Hematopoietic multipotent progenitor cell treated with erythropoietin and hydrocortisone succinate and interleukin-3 and kit ligand, for 15 days (in vitro differentiated cells): Measurements from ENCODE around the gene MBD4.
"Not testable (repeated sequence)": the region's sequence is repeated elsewhere in the genome, so short reads cannot be mapped to it uniquely, and the experiment has no call there.

ENCODE experiments used
- DNase-seq: peaks from one replicate; pipeline ENCODE4 v3.0.0-alpha.2; 2015; ENCODE audit warnings: low spot score

The MBD4 gene

GRCh38 chr3:129409541-129409940, 30.2 kb downstream of the MBD4 start:
- no peak for DNase-seq

GRCh38 chr3:129404610-129405009, 35.1 kb downstream of the MBD4 start:
- DNase-seq = no peak

DNA sequence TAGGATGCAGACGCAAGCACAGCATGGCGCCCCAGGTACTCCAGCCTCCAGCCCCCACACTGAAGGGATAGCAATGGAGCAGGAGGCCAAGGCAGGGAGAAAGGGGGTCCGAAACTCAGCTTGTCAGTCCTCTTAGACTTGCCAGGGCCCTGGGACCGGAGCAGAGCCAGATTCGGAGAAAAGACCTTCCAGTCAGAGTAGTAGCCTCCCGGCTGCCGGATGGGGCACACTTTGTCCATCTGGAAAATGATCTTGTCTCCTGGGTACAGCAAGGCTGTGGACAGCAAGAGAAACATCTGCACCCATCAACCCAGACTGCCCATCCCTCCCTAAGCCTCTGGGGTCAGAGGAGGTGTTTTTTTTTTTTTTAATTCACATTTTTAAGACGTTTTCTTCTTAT, 35.6 kb downstream of the MBD4 start:
- no peak for DNase-seq

GRCh38 chr3:129403450-129403849, 36.3 kb downstream of the MBD4 start:
- DNase-seq = no peak

DNA sequence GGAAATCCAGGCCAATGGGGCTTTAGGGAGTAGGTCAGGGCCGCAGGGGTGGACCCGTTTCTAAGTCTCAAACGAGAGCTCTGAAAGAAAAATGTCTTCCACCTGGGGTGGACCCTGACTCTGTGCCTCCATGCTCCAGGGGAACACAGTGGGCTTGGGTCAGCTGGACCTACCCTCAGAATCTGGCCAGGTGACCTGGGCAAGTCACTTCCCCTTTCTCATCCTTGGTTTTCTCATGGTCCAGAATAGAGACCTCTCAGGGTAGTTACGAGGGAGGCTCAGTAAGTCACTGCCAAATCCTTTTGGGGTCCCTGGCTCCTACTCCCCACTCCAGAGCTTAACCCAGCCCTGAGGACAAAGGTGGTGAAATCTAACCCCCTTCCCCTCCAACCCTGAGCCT, 37.1 kb downstream of the MBD4 start:
- DNase-seq = no peak

DNA sequence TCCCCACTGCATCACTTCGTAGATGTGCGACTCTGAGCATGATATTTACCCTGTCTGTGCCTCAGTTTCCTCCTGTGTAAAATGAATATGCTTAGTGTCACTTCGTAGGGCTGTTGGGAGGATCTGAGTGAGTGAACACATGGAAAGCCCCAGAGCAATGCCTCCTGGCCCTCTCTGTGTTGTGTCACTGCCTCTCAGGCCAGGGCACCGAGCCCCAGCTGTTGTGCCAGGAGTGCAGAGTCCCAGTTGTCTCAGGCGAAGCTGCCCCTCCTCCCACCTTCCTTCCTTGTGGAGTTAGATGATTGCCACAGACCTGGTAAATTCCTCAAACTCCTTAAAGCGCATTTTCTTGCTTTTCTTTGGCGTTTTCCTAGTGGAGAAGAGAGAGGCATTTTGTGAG, 37.5 kb downstream of the MBD4 start:
- DNase-seq = no peak

- no peak for DNase-seq
Observed at GRCh38 chr3:129399895-129400357, 39.8 kb downstream of the MBD4 start.

DNA sequence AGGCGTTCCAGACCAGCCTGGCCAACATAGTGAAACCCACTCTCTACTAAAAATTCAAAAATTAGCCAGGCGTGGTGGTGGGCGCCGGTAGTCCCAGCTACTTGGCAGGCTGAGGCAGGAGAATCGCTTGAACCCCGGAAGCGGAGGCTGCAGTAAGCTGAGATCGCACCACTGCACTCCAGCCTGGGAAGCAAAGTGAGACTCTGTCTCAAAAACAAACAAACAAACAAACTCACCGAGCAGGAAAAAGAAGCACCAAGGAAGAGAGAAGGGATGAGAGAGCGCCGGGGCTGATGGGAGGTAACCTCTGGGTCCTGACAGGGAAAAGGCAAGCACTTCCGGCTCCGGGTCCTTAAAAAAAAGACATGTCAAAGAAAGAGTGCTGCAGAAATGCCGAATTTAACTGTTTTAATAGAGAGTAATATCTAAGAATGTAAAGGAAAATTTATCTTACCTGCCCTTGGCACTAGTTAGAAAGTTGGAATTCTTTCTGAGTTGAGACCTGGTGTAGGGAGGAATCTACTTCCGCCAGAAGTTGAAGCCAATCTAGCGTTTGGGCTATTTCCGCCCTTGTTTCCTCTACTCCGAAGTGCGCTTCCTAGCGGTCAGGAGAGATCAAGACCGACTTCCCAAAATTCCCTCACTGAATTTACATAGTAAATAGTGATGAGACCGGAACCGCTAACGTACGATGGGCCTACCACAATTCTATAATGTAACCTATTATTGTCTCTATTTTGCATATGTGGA, 40.4 kb downstream of the MBD4 start:
- peak; percentile 98 for DNase-seq

DNA sequence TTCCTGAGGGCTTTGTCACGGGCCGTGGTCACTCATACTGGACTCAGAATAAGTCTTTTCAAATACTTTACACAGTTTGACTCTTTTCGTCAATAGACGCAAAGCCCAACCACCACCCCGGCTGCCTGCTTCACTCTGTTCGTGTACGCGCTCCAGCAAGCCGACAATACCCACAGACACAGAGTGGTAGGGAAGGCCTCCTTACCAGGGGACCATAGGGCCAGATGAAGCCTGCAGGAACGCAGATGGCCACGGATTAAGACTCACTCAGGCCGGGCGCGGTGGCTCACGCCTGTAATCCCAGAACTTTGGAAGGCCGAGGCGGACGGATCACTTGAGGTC, 41.0 kb downstream of the MBD4 start:
- DNase-seq = peak; percentile 27

- DNase-seq = not testable (repeated sequence)
Observed at GRCh38 chr3:129393760-129394564, 45.8 kb downstream of the MBD4 start.

- DNase-seq = no peak
Observed at GRCh38 chr3:129393271-129393670, 46.5 kb downstream of the MBD4 start.

DNA sequence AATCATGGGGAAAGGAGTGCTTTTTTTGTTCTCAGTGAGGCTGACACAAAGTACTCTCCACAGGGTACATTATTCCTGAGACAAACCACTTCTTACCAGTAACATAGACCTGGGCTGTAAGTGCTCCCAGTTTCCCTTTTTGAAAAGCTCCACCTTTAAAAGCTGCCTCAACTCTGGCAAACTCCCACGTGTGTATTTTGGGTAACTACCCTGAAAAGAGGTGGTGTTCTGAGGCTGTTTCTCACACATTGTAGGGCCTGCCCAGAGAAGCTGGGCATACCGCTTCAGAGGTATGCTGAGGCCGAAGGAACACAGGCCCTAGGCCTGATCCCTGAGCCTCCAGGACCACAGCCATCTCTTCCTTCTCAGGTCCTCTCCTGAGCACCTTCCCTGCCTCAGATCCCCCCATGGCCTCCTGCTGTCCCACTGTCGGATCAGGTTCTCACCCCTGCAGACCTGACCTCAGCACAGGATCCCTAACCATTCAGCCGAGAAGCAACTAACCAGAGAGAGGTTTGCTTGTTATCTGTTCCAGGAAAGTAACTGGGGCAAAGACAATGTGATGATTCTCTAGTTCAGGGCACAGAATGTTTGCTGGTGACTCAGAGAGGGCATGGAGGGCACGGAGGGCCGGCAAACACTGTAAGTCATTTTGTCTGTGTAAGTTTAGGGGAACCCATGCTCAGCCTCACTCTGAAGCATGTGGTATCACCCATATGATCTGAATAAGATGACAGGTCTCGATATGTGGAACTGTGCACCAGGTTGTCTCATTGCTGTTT, 47.5 kb downstream of the MBD4 start:
- not testable (repeated sequence) for DNase-seq

DNA sequence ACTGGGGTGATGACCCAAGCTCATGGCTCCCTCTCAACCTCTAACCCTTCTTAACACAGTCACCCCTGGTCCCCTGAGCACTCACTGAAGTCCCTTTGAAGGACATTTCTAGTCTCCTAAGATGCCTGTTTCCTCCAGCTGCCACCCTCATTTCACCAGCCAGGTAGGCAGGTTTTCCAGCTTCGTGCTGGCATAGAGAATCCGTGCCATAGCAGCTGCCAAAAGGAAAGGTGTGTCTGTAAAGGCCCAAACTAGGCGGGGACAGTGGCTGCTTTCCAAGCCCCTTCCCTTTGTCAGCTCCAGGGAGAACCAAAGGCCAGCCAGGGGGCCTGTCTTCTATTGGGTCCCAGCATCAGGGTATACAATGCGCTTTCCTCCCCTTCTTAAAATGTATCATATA, 48.2 kb downstream of the MBD4 start:
- DNase-seq = not testable (repeated sequence)

- no peak for DNase-seq
Observed at GRCh38 chr3:129389572-129389937, 50.2 kb downstream of the MBD4 start.

- DNase-seq = not testable (repeated sequence)
Observed at GRCh38 chr3:129388791-129389571, 50.8 kb downstream of the MBD4 start.

GRCh38 chr3:129387487-129387886, 52.3 kb downstream of the MBD4 start:
- no peak for DNase-seq

- DNase-seq = no peak
Observed at GRCh38 chr3:129386984-129387383, 52.8 kb downstream of the MBD4 start.

GRCh38 chr3:129385507-129385906, 54.2 kb downstream of the MBD4 start:
- peak; percentile 33 for DNase-seq

- no peak for DNase-seq
Observed at GRCh38 chr3:129384594-129385323, 55.0 kb downstream of the MBD4 start.

DNA sequence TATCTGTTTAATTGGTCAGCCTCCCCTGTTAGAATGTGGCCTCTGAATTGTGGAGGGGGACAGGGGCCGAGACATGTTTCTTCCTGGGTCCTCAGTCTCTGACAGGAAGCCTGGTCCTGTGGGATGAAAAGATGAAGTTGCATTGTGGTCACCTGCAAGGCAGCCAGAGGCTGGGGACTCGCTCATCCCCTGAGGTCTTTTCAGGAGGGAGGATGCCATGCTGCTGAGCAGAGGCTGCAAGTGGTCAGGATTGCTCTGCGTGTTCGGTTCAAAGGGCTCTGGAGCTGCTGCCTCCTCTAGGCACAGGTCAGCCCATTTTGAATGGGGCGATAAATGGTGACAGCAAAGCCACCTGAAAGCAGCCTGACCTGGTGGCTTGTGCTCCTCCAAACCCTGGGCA, 55.6 kb downstream of the MBD4 start:
- not testable (repeated sequence) for DNase-seq

DNA sequence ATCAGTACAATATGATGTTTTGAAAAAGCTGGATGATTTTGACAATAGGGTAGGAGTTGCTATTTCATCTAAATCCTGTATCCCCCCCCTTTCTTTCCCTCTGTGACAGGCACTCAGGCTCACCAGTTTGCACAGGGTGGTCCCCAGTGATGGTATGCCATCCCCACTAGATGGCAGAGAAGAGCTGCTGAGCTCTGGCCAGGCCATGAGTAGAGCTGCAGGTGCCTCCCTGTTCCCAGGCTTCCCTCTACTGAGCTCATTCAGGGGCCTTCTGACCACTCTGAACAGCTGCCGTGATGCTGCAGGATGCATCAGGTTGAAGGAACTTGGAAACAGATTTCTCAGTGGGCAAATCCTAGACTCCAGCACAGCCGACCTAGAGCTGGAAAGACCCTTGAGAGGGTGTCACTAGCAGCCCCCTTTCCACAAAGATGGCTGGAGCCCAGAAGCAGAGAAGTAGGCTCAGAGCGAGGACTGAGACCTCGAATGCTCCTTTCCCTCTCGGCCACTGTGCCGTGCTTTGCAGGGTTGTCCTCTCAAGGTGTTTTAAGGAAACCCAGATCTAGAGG, 56.4 kb downstream of the MBD4 start:
- DNase-seq = peak; percentile 68
